Right lobe of liver (tissue), 4 donors: Measurements from ENCODE around the gene DCLRE1B.

Experiments used
- POLR2A ChIP-seq: fragments of 450-650 bp; IDR thresholded peaks from one replicate; pipeline ENCODE4 v1.6.1; 2017; ENCODE audit warnings: antibody characterized with exemption, mild to moderate bottlenecking
- TF ChIP-seq, protein P1 (sequence below), 4 donors: fragments of 200-600 bp in 3 of 4; fragments of 450-650 bp in 1 of 4; IDR thresholded peaks; one replicate each; pipeline versions ENCODE4 v1.5.1 to v1.8.0; 2016 to 2022; ENCODE audit warnings: antibody characterized with exemption in 4 of 4, mild to moderate bottlenecking in 2 of 4
- donor health status: DM: no; HTN: no; CAD: no.
- donor health status: DM: no; HTN: no; CAD: no.
- donor health status: DM: no; HTN: yes; CAD: no.

DNA sequence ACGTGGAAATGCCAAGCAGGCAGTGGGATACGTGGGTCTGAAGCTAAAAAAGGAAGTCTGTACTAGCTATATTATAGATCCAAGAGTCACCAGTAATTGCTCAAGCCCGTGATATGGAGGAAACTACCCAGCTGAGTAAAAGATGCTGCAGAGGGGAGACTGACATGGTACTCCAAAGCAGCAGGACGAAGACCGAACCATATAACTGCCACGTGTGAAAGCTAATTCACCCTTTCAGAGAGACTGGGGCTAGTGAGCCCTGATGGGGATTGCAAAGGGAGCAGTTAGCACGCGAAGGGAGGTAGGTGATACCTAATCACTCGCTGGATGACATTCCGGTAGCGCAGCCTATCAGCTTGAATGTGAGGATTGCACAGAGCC, 843 bp upstream of the DCLRE1B start:
- TF ChIP-seq POLR2A = no peak
- TF ChIP-seq, protein P1, sequence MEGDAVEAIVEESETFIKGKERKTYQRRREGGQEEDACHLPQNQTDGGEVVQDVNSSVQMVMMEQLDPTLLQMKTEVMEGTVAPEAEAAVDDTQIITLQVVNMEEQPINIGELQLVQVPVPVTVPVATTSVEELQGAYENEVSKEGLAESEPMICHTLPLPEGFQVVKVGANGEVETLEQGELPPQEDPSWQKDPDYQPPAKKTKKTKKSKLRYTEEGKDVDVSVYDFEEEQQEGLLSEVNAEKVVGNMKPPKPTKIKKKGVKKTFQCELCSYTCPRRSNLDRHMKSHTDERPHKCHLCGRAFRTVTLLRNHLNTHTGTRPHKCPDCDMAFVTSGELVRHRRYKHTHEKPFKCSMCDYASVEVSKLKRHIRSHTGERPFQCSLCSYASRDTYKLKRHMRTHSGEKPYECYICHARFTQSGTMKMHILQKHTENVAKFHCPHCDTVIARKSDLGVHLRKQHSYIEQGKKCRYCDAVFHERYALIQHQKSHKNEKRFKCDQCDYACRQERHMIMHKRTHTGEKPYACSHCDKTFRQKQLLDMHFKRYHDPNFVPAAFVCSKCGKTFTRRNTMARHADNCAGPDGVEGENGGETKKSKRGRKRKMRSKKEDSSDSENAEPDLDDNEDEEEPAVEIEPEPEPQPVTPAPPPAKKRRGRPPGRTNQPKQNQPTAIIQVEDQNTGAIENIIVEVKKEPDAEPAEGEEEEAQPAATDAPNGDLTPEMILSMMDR (IDR thresholded peaks at IDR 0.05) = no peak
